ENCODE measurements around the gene MED29. TPM values are rescaled to one million over a fixed set of nuclear protein-coding genes. Genes with fewer than 3 reads are reported as not detected.
A peak's percentile ranks its signal among the peaks of the same experiment; 100 is the strongest.

Gene MED29
- total RNA-seq, 1 experiment from 2014 or later = 42.9 TPM

DNA sequence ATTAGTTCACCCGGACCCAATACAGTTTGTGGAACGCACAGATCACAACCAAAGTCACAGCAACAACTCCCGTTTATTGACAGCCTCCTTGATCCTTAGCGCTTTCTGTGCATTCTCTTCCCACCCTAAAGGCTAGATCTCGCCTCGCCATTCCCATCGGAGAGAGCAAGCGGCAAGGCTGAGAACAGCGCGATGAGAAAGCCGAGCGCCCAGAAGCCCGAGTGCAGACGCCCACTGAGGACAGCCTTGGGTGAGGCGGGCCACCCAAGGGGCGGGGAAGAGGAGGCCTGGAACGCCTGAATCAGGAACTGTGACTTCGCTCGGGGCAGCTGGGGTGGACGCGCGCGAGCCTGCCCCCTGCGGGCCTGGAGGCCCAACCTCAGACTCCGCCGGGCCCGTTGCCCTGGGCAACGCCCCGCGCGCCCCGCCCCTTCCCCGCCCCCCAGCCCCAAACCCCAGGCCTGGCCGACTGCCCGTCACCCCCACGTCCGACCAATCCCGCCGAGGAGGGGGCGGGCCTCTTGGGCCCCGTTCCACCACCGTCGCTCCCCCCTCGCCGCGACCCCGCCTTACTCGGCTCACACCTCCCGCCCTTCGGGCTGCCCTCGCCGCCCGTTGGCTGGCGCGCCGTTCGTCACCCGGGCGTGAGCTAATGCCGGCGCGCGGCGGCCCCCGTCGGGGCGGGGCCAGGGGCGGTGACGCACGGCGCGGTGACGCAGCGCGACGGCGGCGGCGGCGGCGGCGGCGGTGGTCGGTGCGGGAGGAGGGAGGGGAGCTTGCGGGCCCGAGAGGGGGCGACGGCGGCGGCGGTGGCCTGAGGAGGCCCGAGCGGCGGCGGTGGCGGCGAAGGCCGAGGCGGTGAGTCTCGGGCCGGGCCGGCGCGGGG is 49.2 kb upstream of the MED29 start, which contains the start of gene SAMD4B (continued):
- TF ChIP-seq, protein P1, sequence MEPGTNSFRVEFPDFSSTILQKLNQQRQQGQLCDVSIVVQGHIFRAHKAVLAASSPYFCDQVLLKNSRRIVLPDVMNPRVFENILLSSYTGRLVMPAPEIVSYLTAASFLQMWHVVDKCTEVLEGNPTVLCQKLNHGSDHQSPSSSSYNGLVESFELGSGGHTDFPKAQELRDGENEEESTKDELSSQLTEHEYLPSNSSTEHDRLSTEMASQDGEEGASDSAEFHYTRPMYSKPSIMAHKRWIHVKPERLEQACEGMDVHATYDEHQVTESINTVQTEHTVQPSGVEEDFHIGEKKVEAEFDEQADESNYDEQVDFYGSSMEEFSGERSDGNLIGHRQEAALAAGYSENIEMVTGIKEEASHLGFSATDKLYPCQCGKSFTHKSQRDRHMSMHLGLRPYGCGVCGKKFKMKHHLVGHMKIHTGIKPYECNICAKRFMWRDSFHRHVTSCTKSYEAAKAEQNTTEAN (CRISPR knock-in tag; IDR thresholded peaks at IDR 0.05) = 0 out of 2 replicates have a peak, but pooled peaks have one; percentile 48
- TF ChIP-seq, protein P2, sequence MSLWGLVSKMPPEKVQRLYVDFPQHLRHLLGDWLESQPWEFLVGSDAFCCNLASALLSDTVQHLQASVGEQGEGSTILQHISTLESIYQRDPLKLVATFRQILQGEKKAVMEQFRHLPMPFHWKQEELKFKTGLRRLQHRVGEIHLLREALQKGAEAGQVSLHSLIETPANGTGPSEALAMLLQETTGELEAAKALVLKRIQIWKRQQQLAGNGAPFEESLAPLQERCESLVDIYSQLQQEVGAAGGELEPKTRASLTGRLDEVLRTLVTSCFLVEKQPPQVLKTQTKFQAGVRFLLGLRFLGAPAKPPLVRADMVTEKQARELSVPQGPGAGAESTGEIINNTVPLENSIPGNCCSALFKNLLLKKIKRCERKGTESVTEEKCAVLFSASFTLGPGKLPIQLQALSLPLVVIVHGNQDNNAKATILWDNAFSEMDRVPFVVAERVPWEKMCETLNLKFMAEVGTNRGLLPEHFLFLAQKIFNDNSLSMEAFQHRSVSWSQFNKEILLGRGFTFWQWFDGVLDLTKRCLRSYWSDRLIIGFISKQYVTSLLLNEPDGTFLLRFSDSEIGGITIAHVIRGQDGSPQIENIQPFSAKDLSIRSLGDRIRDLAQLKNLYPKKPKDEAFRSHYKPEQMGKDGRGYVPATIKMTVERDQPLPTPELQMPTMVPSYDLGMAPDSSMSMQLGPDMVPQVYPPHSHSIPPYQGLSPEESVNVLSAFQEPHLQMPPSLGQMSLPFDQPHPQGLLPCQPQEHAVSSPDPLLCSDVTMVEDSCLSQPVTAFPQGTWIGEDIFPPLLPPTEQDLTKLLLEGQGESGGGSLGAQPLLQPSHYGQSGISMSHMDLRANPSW (CRISPR knock-in tag; conservative IDR thresholded peaks at IDR 0.05; ENCODE audit: low read depth) = no peak
- peak; percentile 69 for TF ChIP-seq FOXP1 (CRISPR knock-in tag; IDR thresholded peaks at IDR 0.05; ENCODE audit: borderline replicate concordance)
- TF ChIP-seq NR2C2 (CRISPR knock-in tag; IDR thresholded peaks at IDR 0.05) = no peak
- TF ChIP-seq CREM (CRISPR knock-in tag; IDR thresholded peaks at IDR 0.05) = peak; percentile 54; the same call in 1 of the 2 replicates
- no peak for TF ChIP-seq MXD4 (CRISPR knock-in tag; IDR thresholded peaks at IDR 0.05; ENCODE audit: borderline replicate concordance)
- no peak for TF ChIP-seq ZNF232 (CRISPR knock-in tag; IDR thresholded peaks at IDR 0.05)
- no peak for TF ChIP-seq ZNF121 (CRISPR knock-in tag; IDR thresholded peaks at IDR 0.05)
- no peak for TF ChIP-seq ATF1 (CRISPR knock-in tag; IDR thresholded peaks at IDR 0.05)
- TF ChIP-seq HMGA2 (CRISPR knock-in tag; IDR thresholded peaks at IDR 0.05) = 0 out of 2 replicates have a peak, but pooled peaks have one; percentile 13

DNA sequence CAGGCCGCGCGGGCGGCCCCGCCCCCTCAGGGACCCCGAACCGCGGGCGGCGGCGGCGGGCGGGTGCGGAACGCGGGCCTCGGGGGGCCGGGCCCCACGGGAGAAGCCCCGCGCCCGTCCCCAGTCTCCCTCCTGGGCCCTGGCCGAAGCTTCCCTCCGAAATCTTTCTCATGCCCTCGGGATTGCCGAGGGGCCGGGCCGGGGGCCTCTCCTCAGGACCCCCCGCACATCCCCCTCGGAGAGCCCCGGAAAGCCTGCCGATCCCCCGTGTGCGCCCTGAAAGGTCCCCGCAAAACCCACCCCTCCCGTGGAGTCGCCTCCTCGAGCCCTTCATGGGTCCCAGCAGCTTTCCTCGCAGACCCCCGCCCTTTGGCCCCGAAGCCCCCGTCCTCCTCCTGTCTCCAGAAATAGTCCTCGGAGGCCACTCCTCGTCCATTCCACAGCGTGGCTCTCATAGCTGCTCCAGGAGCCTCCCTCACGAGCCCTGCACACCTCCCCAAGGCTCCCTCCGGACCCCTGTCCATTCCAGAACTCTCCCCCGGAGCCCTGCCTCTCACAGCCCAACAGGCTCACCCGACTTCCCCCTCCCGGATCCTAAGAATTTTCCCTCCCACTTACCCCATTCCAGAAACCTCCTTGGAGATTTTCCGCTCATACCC is 48.4 kb upstream of the MED29 start:
- H3K27me3 Mint-ChIP-seq (ENCODE audit: low read depth) = peaks cover 13% of the 10 kb centered on the region
- H3K27ac Mint-ChIP-seq = no peak overlapping the region
- ATAC-seq = no peak
- no peak for DNase-seq (ENCODE audit: low spot score)
- POLR2A ChIA-PET = interaction anchor here (1.1 to 1.4 kb wide), 2 partner anchors 48 to 93 kb away, joined by 4 to 5 read pairs; partner anchors contain the start of genes MED29, PAF1 and RPS16
- H3K4me1 Mint-ChIP-seq = peaks cover 24% of the 10 kb centered on the region
- peak overlapping the region; percentile 87 for H3K4me3 Mint-ChIP-seq
- no peaks in the 10 kb centered on the region for H3K9me3 Mint-ChIP-seq
- peaks cover 8% of the 10 kb centered on the region for H3K36me3 Mint-ChIP-seq
- CTCF ChIA-PET = interaction anchor here (0.6 to 2.4 kb wide), 27 partner anchors 8 to 367 kb away, joined by 3 to 13 read pairs (median 6); partner anchors contain the start of genes MED29, PAF1 and RPS16
- TF ChIP-seq, protein P3, sequence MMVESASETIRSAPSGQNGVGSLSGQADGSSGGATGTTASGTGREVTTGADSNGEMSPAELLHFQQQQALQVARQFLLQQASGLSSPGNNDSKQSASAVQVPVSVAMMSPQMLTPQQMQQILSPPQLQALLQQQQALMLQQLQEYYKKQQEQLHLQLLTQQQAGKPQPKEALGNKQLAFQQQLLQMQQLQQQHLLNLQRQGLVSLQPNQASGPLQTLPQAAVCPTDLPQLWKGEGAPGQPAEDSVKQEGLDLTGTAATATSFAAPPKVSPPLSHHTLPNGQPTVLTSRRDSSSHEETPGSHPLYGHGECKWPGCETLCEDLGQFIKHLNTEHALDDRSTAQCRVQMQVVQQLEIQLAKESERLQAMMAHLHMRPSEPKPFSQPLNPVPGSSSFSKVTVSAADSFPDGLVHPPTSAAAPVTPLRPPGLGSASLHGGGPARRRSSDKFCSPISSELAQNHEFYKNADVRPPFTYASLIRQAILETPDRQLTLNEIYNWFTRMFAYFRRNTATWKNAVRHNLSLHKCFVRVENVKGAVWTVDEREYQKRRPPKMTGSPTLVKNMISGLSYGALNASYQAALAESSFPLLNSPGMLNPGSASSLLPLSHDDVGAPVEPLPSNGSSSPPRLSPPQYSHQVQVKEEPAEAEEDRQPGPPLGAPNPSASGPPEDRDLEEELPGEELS (CRISPR knock-in tag; IDR thresholded peaks at IDR 0.05) = no peak
- TF ChIP-seq, protein P4, sequence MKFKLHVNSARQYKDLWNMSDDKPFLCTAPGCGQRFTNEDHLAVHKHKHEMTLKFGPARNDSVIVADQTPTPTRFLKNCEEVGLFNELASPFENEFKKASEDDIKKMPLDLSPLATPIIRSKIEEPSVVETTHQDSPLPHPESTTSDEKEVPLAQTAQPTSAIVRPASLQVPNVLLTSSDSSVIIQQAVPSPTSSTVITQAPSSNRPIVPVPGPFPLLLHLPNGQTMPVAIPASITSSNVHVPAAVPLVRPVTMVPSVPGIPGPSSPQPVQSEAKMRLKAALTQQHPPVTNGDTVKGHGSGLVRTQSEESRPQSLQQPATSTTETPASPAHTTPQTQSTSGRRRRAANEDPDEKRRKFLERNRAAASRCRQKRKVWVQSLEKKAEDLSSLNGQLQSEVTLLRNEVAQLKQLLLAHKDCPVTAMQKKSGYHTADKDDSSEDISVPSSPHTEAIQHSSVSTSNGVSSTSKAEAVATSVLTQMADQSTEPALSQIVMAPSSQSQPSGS (CRISPR knock-in tag; IDR thresholded peaks at IDR 0.05; ENCODE audit: borderline replicate concordance, low read depth) = no peak
- TF ChIP-seq ESRRA (CRISPR knock-in tag; IDR thresholded peaks at IDR 0.05; ENCODE audit: borderline replicate concordance) (no peak), FOXJ3 (CRISPR knock-in tag; IDR thresholded peaks at IDR 0.05; ENCODE audit: borderline replicate concordance) (no peak), NFYB (CRISPR knock-in tag; conservative IDR thresholded peaks at IDR 0.05; ENCODE audit: low read depth) (no peak), NFATC4 (CRISPR knock-in tag; IDR thresholded peaks at IDR 0.05) (no peak)
- TF ChIP-seq, protein P5, sequence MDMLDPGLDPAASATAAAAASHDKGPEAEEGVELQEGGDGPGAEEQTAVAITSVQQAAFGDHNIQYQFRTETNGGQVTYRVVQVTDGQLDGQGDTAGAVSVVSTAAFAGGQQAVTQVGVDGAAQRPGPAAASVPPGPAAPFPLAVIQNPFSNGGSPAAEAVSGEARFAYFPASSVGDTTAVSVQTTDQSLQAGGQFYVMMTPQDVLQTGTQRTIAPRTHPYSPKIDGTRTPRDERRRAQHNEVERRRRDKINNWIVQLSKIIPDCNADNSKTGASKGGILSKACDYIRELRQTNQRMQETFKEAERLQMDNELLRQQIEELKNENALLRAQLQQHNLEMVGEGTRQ (CRISPR knock-in tag; IDR thresholded peaks at IDR 0.05) = no peak
- TF ChIP-seq, protein P6, sequence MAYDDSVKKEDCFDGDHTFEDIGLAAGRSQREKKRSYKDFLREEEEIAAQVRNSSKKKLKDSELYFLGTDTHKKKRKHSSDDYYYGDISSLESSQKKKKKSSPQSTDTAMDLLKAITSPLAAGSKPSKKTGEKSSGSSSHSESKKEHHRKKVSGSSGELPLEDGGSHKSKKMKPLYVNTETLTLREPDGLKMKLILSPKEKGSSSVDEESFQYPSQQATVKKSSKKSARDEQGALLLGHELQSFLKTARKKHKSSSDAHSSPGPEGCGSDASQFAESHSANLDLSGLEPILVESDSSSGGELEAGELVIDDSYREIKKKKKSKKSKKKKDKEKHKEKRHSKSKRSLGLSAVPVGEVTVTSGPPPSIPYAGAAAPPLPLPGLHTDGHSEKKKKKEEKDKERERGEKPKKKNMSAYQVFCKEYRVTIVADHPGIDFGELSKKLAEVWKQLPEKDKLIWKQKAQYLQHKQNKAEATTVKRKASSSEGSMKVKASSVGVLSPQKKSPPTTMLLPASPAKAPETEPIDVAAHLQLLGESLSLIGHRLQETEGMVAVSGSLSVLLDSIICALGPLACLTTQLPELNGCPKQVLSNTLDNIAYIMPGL (CRISPR knock-in tag; IDR thresholded peaks at IDR 0.05) = no peak
- TF ChIP-seq, protein P7, sequence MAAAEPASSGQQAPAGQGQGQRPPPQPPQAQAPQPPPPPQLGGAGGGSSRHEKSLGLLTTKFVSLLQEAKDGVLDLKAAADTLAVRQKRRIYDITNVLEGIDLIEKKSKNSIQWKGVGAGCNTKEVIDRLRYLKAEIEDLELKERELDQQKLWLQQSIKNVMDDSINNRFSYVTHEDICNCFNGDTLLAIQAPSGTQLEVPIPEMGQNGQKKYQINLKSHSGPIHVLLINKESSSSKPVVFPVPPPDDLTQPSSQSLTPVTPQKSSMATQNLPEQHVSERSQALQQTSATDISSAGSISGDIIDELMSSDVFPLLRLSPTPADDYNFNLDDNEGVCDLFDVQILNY (CRISPR knock-in tag; IDR thresholded peaks at IDR 0.05) = no peak

All from WTC11 (cell line).